Measurements from ENCODE around the gene C1orf198. TPM values are rescaled to one million over a fixed set of nuclear protein-coding genes. Genes with fewer than 3 reads are reported as not detected.

The C1orf198 gene
- total and polyA plus RNA-seq, 8 donors: 16.5 to 35.3 (median 20.7) TPM

- no peak for ATAC-seq
- Histone ChIP-seq H3K4me3 (no peak overlapping the region), H3K27me3 (no peaks in the 10 kb centered on the region), H3K36me3 (no peaks in the 10 kb centered on the region), H3K4me1 (no peaks in the 10 kb centered on the region), H3K9me3 (no peaks in the 10 kb centered on the region), H3K27ac (no peak overlapping the region)
- no peak for FAIRE-seq
- no peak for TF ChIP-seq CTCF (IDR thresholded peaks at IDR 0.05)
- 86 to 88% methylated on average over 10 of the region's 10 CpGs for WGBS, 2 donors
- DNase-seq: no peak
- intact Hi-C loops (cut with DNase I): no loop called here
Measured at GRCh38 chr1:230788561-230789275, 79.6 kb downstream of the C1orf198 start.

- 81 to 82% methylated on average over 7 of the region's 7 CpGs for WGBS, 2 donors
- Histone ChIP-seq H3K4me1 (no peaks in the 10 kb centered on the region), H3K9me3 (no peaks in the 10 kb centered on the region), H3K27ac (no peak overlapping the region), H3K27me3 (no peaks in the 10 kb centered on the region), H3K4me3 (no peak overlapping the region), H3K36me3 (no peaks in the 10 kb centered on the region)
- no peak for TF ChIP-seq CTCF (IDR thresholded peaks at IDR 0.05)
- intact Hi-C loops (cut with DNase I): no loop called here
- FAIRE-seq (no peak), DNase-seq (no peak), ATAC-seq (no peak)
Measured at GRCh38 chr1:230787471-230787870, 80.8 kb downstream of the C1orf198 start.

Other genes with a start within 250 kb of the C1orf198 start
- 10 to 100 TPM; 12.7 to 17.1 (median 16.0) TPM for gene COG2, start 226.0 kb downstream of the C1orf198 start, total RNA-seq
- gene COG2, start 226.0 kb downstream of the C1orf198 start, polyA plus RNA-seq: 10 to 100 TPM in 1 of 2 donors, 1 to 10 TPM in 1; 6.5 to 12.7 TPM
- gene AGT, start 154.4 kb downstream of the C1orf198 start, total RNA-seq: 10 to 100 TPM in 2 of 6 donors, 1 to 10 TPM in 4; 1.1 to 23.4 (median 9.1) TPM
- gene AGT, start 154.4 kb downstream of the C1orf198 start, polyA plus RNA-seq: 1 to 10 TPM; 8.2 to 8.4 TPM
- gene CAPN9, start 121.1 kb downstream of the C1orf198 start, total RNA-seq: under 1 TPM in 3 of 6 donors, not detected in 3; 0.08 to 0.73 (median 0.28) TPM
- not detected for gene CAPN9, start 121.1 kb downstream of the C1orf198 start, polyA plus RNA-seq
- 10 to 100 TPM in 1 of 6 donors, 1 to 10 TPM in 5; 5.3 to 11.9 (median 8.2) TPM for gene TTC13, start 110.3 kb upstream of the C1orf198 start, total RNA-seq
- gene TTC13, start 110.3 kb upstream of the C1orf198 start, polyA plus RNA-seq: 10 to 100 TPM in 1 of 2 donors, 1 to 10 TPM in 1; 8.6 to 17.0 TPM
- gene ARV1, start 110.6 kb upstream of the C1orf198 start, total RNA-seq: 10 to 100 TPM in 1 of 6 donors, 1 to 10 TPM in 5; 7.4 to 11.0 (median 8.9) TPM
- gene ARV1, start 110.6 kb upstream of the C1orf198 start, polyA plus RNA-seq: 10 to 100 TPM; 17.8 to 20.1 TPM
- 10 to 100 TPM in 1 of 6 donors, 1 to 10 TPM in 5; 6.6 to 10.2 (median 7.5) TPM for gene FAM89A, start 171.7 kb upstream of the C1orf198 start, total RNA-seq
- 1 to 10 TPM; 3.5 to 7.5 TPM for gene FAM89A, start 171.7 kb upstream of the C1orf198 start, polyA plus RNA-seq